Superior temporal gyrus (tissue), 1 donor: ENCODE data around the gene LYPLA2.
"Not testable (repeated sequence)": the region's sequence is repeated elsewhere in the genome, so short reads cannot be mapped to it uniquely, and the experiment has no call there.

Source experiments
- DNase-seq: peaks from one replicate; pipeline ENCODE4 v3.0.0-alpha.2; 2016; ENCODE audit errors: extremely low spot score

LYPLA2 gene

DNA sequence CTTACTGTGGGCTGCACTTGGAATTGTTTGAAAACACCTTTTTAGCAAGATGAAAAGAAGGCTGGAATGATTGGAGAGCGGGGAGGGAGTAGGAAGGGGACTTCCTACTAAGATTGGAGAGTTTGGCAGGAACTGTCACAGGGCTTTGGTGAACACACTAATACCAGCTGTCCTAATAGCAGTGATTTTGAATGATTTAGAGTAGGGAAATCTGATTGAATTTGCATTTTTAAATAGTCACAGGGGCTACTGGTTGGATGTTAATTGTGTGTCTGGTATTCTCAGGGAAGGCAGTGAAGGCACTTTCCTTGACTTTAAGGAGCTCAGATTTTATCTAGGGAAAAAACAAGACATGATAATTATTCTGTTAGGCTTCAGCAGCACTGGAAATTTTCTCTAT lies 36.8 kb downstream of the LYPLA2 start:
- DNase-seq, result no peak

DNA sequence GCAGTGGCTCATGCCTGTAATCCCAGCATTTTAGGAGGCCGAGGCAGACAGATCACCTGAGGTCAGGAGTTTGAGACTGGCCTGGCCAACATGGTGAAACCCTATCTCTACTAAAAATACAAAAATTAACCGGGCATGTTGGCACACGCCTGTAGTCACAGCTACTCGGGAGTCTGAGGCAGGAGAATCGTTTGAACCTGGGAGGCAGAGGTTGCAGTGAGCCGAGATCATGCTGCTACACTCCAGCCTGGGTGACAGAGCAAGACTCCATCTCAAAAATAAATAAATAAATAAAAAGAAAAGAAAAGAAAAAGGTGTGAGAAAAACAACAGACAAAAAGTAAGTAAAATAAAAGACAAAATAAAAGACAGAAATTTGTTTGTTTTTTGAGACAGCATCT lies 43.2 kb downstream of the LYPLA2 start:
- DNase-seq, result not testable (repeated sequence)

DNA sequence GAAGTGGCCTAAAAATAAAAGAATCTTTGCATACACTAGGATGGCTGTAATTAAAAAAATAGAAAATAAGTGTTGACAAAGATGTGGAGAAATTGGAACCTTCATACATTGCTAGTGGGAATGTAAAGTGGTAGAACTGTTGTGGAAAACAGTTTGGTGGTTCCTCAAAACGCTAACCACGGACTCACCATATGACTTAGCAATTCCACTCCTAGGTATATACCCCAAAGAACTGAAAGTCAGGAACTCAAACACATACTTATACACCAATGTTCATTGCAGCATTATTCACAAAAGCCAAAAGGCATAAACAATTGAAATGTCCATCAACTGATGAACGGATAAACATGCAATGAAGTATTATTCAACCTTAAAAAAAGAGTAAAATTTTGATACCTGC lies 45.1 kb downstream of the LYPLA2 start:
- DNase-seq, result no peak

DNA sequence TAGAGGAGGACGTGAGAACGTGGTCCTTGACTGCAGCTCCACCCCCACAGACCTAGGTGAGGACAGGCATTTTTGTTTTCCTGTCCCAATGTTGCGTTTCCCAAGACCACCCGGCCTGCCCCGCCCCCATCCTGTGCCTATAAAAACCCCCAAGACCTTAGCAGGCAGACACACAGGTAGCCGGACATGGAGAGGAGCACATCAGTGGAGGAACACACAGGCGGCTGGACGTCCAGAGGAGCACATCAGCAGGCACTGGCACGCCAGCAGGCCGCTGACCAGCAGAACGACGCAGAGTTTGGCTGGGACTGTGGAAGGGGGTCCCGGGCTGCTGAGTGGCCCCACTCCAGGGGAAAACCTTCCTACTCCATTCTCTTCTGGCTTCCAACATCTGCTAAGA lies 47.0 kb downstream of the LYPLA2 start:
- DNase-seq, result no peak

DNA sequence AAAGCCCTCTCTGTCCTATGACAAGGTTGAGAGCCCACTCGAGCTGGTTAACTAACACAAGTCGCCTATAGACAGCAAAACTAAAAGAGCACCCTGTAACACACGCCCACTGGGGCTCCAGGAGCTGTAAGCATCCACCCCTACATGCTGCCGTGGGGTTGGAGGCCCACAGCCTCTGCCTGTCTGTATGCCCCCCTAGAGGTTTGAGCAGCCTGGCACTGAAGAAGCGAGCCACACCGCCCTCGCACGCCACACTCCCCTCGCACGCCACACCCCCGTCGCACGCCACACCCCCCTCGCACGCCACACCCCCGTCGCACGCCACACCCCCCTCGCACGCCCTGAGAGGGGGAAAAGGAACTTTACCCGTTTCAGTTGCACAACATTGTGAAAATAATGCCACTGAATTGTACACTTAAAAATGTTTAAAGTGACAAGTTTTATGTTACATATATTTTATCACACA lies 47.5 kb downstream of the LYPLA2 start:
- DNase-seq, result no peak

DNA sequence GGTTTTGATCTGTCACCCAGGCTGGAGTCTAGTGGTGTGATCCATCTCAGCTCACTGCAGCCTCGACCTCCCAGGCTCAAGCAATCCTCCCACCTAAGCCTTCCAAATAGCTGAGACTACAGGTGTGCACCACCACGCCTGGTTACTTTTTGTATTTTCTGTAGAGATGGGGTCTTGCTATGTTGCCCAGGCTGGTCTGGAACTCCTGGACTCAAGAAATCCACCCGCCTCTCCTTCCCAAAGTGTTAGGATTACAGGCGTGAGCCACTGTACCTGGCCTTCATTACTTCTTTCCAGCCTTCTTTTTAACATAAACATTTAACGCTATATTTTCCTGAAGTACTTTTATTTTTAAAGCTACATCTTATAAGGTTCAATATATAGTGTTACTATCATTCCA lies 52.7 kb downstream of the LYPLA2 start:
- DNase-seq, result no peak
